SK-N-SH (cell line): ENCODE results near the gene HSPG2.
"Not testable (repeated sequence)": the region's sequence is repeated elsewhere in the genome, so short reads cannot be mapped to it uniquely, and the experiment has no call there.

Experiments
- EZH2phosphoT487 ChIP-seq: fragments of 200-600 bp; sonication (generic); IDR thresholded peaks from 2 replicates; pipeline ENCODE4 v1.6.1; 2017; ENCODE audit warnings: low read depth, mixed run types, mild to moderate bottlenecking, antibody characterized with exemption, moderate library complexity, borderline replicate concordance
- TF ChIP-seq, protein P1 (sequence below): fragments of 200-600 bp; sonication (generic); IDR thresholded peaks from 2 replicates; pipeline ENCODE4 v1.6.1; 2017; ENCODE audit warnings: antibody characterized with exemption, mild to moderate bottlenecking, moderate library complexity
- TF ChIP-seq, protein P2 (sequence below): IDR thresholded peaks from 2 replicates; pipeline ENCODE4 v1.4.0; 2012; ENCODE audit warnings: low read depth, borderline replicate concordance

DNA sequence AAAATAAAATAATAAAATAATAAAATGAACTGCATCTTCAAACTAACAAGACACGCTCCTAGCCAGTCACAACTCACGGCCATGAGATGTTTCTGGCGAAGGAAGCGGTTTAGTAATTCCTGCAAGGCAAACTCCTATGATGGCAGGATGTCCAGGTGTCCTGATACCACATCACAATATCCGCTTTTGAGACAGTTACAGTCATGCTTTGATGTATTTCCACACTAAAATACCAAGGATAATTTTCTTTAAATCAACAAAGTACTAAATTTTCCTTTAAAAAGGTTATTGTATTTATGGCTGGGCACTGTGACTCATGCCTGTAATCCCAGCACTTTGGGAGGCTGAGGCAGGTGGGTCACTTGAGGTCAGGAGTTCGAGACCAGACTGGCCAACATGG, 30.1 kb upstream of the HSPG2 start:
- TF ChIP-seq, protein P1, sequence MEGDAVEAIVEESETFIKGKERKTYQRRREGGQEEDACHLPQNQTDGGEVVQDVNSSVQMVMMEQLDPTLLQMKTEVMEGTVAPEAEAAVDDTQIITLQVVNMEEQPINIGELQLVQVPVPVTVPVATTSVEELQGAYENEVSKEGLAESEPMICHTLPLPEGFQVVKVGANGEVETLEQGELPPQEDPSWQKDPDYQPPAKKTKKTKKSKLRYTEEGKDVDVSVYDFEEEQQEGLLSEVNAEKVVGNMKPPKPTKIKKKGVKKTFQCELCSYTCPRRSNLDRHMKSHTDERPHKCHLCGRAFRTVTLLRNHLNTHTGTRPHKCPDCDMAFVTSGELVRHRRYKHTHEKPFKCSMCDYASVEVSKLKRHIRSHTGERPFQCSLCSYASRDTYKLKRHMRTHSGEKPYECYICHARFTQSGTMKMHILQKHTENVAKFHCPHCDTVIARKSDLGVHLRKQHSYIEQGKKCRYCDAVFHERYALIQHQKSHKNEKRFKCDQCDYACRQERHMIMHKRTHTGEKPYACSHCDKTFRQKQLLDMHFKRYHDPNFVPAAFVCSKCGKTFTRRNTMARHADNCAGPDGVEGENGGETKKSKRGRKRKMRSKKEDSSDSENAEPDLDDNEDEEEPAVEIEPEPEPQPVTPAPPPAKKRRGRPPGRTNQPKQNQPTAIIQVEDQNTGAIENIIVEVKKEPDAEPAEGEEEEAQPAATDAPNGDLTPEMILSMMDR = not testable (repeated sequence)
- TF ChIP-seq, protein P2, sequence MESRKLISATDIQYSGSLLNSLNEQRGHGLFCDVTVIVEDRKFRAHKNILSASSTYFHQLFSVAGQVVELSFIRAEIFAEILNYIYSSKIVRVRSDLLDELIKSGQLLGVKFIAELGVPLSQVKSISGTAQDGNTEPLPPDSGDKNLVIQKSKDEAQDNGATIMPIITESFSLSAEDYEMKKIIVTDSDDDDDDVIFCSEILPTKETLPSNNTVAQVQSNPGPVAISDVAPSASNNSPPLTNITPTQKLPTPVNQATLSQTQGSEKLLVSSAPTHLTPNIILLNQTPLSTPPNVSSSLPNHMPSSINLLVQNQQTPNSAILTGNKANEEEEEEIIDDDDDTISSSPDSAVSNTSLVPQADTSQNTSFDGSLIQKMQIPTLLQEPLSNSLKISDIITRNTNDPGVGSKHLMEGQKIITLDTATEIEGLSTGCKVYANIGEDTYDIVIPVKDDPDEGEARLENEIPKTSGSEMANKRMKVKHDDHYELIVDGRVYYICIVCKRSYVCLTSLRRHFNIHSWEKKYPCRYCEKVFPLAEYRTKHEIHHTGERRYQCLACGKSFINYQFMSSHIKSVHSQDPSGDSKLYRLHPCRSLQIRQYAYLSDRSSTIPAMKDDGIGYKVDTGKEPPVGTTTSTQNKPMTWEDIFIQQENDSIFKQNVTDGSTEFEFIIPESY = not testable (repeated sequence)
- TF ChIP-seq EZH2phosphoT487 = not testable (repeated sequence)
